IPS-20b (cell line): ENCODE data around the gene NPAS3.

Source experiments
- H3K27ac ChIP-seq: one replicate; pipeline ENCODE4 v1.5.1; 2013; ENCODE audit warnings: low read length
- H3K27me3 ChIP-seq: 2 replicates; pipeline ENCODE4 v1.6.1; 2013; ENCODE audit warnings: mild to moderate bottlenecking, low read length, inconsistent platforms; ENCODE audit not compliant: insufficient read depth
- H3K36me3 ChIP-seq: 2 replicates; pipeline ENCODE4 v1.6.1; 2013; ENCODE audit warnings: low read depth, mild to moderate bottlenecking, inconsistent platforms, low read length, moderate library complexity; ENCODE audit not compliant: insufficient read depth
- H3K4me1 ChIP-seq: 2 replicates; pipeline ENCODE4 v1.6.1; 2013; ENCODE audit warnings: mild to moderate bottlenecking, control low read depth, inconsistent platforms, low read length, moderate library complexity; ENCODE audit not compliant: insufficient read depth
- H3K4me3 ChIP-seq: 2 replicates; pipeline ENCODE4 v1.5.1; 2013; ENCODE audit warnings: mild to moderate bottlenecking, low read length, inconsistent platforms
- H3K9ac ChIP-seq: 2 replicates; pipeline ENCODE4 v1.6.1; 2013; ENCODE audit warnings: low read depth, mild to moderate bottlenecking, inconsistent platforms, low read length, moderate library complexity
- H3K9me3 ChIP-seq: 2 replicates; pipeline ENCODE4 v1.6.1; 2013; ENCODE audit warnings: mild to moderate bottlenecking, low read depth, low read length, inconsistent platforms; ENCODE audit not compliant: insufficient read depth

NPAS3 gene

GRCh38 chr14:33198684-33199083 lies 260.0 kb downstream of the NPAS3 start:
- H3K27ac ChIP-seq, result no peak overlapping the region
- no peaks in the 10 kb centered on the region for H3K27me3 ChIP-seq
- no peaks in the 10 kb centered on the region for H3K36me3 ChIP-seq
- peaks cover 6% of the 10 kb centered on the region; the same call in 1 of the 2 replicates for H3K9me3 ChIP-seq
- no peaks in the 10 kb centered on the region for H3K4me1 ChIP-seq
- H3K9ac ChIP-seq, result no peak overlapping the region
- no peak overlapping the region for H3K4me3 ChIP-seq

GRCh38 chr14:33201116-33201515 lies 262.4 kb downstream of the NPAS3 start:
- H3K9me3 ChIP-seq, result peaks cover 6% of the 10 kb centered on the region; the same call in 1 of the 2 replicates
- H3K27me3 ChIP-seq, result no peaks in the 10 kb centered on the region
- no peaks in the 10 kb centered on the region for H3K36me3 ChIP-seq
- H3K27ac ChIP-seq, result no peak overlapping the region
- H3K4me3 ChIP-seq, result no peak overlapping the region
- no peaks in the 10 kb centered on the region for H3K4me1 ChIP-seq
- no peak overlapping the region for H3K9ac ChIP-seq

- no peak overlapping the region for H3K4me3 ChIP-seq
- no peaks in the 10 kb centered on the region for H3K4me1 ChIP-seq
- H3K27ac ChIP-seq, result no peak overlapping the region
- H3K9ac ChIP-seq, result no peak overlapping the region
- no peaks in the 10 kb centered on the region for H3K36me3 ChIP-seq
- no peaks in the 10 kb centered on the region for H3K27me3 ChIP-seq
- H3K9me3 ChIP-seq, result no peaks in the 10 kb centered on the region
These were observed 268.3 kb downstream of the NPAS3 start for GRCh38 chr14:33206981-33207380.

- Histone ChIP-seq H3K4me3 (no peak overlapping the region), H3K36me3 (no peaks in the 10 kb centered on the region), H3K9me3 (no peaks in the 10 kb centered on the region), H3K27ac (no peak overlapping the region), H3K9ac (no peak overlapping the region), H3K4me1 (no peaks in the 10 kb centered on the region), H3K27me3 (no peaks in the 10 kb centered on the region)
These were observed 268.9 kb downstream of the NPAS3 start for GRCh38 chr14:33207467-33208017.

GRCh38 chr14:33210311-33210710 lies 271.6 kb downstream of the NPAS3 start:
- no peak overlapping the region for H3K9ac ChIP-seq
- H3K4me1 ChIP-seq, result no peaks in the 10 kb centered on the region
- no peaks in the 10 kb centered on the region for H3K9me3 ChIP-seq
- H3K4me3 ChIP-seq, result no peak overlapping the region
- H3K27ac ChIP-seq, result no peak overlapping the region
- no peaks in the 10 kb centered on the region for H3K27me3 ChIP-seq
- no peaks in the 10 kb centered on the region for H3K36me3 ChIP-seq

DNA sequence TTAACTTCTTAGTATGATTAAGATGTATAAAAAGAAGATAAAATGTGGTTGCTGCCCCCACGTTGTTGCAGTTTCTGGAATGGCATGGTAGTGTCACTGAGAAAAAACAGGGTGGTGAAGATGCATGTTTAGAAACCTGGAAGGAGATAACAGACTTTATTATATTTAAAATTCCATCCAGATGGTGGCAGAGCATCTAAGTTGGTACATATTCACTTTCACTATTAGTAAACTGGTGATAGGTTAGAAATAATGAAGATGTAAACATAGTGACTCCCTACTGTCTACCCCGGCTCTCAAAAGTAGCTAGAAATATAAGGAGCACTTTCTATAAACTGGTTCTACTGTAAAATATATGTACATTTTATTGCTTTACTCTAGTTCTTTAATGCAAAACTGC lies 279.3 kb downstream of the NPAS3 start:
- Histone ChIP-seq H3K27ac (no peak overlapping the region), H3K4me3 (no peak overlapping the region), H3K9ac (no peak overlapping the region)

GRCh38 chr14:33219957-33220356 lies 281.3 kb downstream of the NPAS3 start:
- no peak overlapping the region for H3K27ac ChIP-seq
- no peak overlapping the region for H3K4me3 ChIP-seq
- no peaks in the 10 kb centered on the region for H3K4me1 ChIP-seq
- no peaks in the 10 kb centered on the region for H3K9me3 ChIP-seq
- no peak overlapping the region for H3K9ac ChIP-seq
- no peaks in the 10 kb centered on the region for H3K36me3 ChIP-seq
- H3K27me3 ChIP-seq, result no peaks in the 10 kb centered on the region

More for the DNA sequence above, 279.3 kb downstream of the NPAS3 start:
- Histone ChIP-seq H3K27me3 (no peaks in the 10 kb centered on the region), H3K9me3 (no peaks in the 10 kb centered on the region), H3K36me3 (no peaks in the 10 kb centered on the region), H3K4me1 (no peaks in the 10 kb centered on the region)

DNA sequence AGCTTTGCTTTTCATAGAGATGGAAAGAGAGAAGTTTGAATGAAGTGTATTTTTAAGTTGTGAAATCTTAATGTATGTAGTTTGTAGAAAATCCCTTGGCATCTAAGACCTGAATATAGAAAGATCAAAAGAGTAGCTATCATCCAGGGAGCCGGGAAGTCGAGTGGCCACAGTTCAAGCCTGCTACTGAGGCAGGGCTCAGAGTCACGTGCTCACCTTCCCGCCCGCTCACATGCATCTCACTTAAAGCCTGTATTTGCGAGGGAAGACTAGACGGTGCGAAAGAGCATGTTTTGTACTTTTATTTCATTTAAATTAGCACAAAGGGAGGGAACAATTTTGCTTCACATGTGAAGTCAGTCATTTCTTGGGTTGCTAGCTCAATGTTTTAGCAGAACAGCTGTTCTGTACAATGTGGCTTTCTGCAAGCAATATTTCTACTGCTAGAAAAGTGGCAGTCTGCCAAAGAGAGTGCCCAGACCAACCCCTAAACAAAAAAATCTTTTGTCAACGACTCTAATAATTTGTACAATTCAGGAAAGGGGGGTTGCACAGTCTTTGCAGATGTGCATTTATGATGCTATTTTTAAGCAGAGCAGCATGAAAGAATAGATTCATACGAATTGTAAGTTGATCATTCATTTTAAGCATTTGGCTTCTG lies 290.7 kb downstream of the NPAS3 start:
- Histone ChIP-seq H3K27me3 (no peaks in the 10 kb centered on the region), H3K4me3 (no peak overlapping the region), H3K9me3 (no peaks in the 10 kb centered on the region), H3K36me3 (no peaks in the 10 kb centered on the region), H3K4me1 (0 out of 2 replicates have a peak, but pooled peaks cover 4% of the 10 kb centered on the region), H3K9ac (no peak overlapping the region), H3K27ac (no peak overlapping the region)

- Histone ChIP-seq H3K9ac (no peak overlapping the region), H3K4me3 (no peak overlapping the region), H3K9me3 (no peaks in the 10 kb centered on the region), H3K27ac (no peak overlapping the region), H3K4me1 (0 out of 2 replicates have a peak, but pooled peaks cover 4% of the 10 kb centered on the region), H3K27me3 (no peaks in the 10 kb centered on the region), H3K36me3 (no peaks in the 10 kb centered on the region)
These were observed 291.3 kb downstream of the NPAS3 start for GRCh38 chr14:33230021-33230420.

- no peaks in the 10 kb centered on the region for H3K9me3 ChIP-seq
- H3K27me3 ChIP-seq, result no peaks in the 10 kb centered on the region
- H3K27ac ChIP-seq, result no peak overlapping the region
- no peaks in the 10 kb centered on the region for H3K36me3 ChIP-seq
- H3K4me3 ChIP-seq, result no peak overlapping the region
- H3K9ac ChIP-seq, result no peak overlapping the region
- H3K4me1 ChIP-seq, result peaks cover 8% of the 10 kb centered on the region; the same call in 1 of the 2 replicates
These were observed 293.4 kb downstream of the NPAS3 start for GRCh38 chr14:33232031-33232430.

- Histone ChIP-seq H3K9ac (no peak overlapping the region), H3K27ac (no peak overlapping the region), H3K4me1 (peaks cover 8% of the 10 kb centered on the region; the same call in 1 of the 2 replicates), H3K4me3 (no peak overlapping the region), H3K27me3 (no peaks in the 10 kb centered on the region), H3K9me3 (no peaks in the 10 kb centered on the region), H3K36me3 (no peaks in the 10 kb centered on the region)
These were observed 298.5 kb downstream of the NPAS3 start for GRCh38 chr14:33237115-33237740.

DNA sequence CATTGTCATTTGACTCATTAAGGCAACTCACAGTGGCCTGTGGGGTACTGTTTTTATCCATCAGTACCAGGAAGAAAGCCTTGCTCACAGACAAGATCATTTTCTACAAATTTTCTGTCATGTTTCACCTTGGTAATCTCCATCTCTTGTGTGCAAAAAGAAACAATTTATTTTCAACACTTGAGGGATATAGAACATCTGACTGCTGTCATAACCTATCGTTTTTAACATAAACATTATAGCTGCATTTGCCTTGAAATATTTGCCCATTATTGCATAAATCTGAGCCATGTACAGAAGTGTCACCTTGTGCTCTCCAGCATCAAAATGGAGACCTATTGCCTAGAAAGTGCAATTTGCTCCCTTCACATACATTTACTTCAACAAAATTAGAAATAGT lies 300.8 kb downstream of the NPAS3 start:
- peaks cover 8% of the 10 kb centered on the region; the same call in 1 of the 2 replicates for H3K4me1 ChIP-seq
- no peaks in the 10 kb centered on the region for H3K27me3 ChIP-seq
- no peaks in the 10 kb centered on the region for H3K9me3 ChIP-seq
- no peak overlapping the region for H3K27ac ChIP-seq
- no peaks in the 10 kb centered on the region for H3K36me3 ChIP-seq
- H3K4me3 ChIP-seq, result no peak overlapping the region
- H3K9ac ChIP-seq, result no peak overlapping the region
